Measurements from ENCODE around the gene SFTA2.
"Not testable (repeated sequence)": the region's sequence is repeated elsewhere in the genome, so short reads cannot be mapped to it uniquely, and the experiment has no call there.

The SFTA2 gene

DNA sequence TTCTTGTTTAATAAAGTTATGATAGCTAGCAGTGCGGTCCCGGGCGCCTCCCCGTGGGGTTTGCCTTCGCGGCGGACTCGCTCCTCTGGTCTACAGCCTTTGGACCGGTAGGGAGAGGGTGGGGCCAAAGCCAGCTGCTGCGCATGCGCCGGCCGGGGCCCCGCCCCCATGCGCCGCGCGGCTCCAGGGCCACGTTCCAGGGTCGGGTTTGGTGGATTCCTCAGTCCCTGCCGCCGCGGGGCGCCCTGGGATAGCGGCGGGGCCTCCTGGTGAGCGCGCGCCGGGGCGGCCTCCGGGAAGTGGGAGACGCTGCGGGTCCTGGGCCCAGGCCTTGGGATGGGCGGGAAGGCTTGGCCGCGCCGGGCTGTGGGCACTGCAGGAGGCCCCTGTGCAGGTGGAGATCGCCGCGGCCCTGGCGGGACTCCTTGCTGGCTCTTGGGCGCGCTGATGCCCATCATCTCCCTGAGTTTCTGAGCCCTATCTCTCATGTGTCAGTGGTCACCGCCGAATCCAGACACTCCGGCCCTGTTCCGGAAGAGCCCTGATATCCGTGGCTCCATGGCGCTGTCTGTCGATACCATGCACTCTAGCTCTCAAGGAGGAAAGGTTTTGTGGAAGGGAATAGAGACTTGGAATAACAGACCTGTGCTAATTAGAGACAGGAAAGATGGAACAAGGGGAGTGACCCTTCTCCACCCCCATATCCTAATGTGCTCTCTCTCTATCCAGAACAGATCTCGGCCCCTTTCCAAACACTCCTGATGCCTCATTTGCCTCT lies 17.7 kb downstream of the SFTA2 start, which contains the start of gene VARS2:
VARS2 (plus strand) TSS at position 163 of the 778 bp plus-strand sequence; CDS start at position 762, 599 bp downstream.
- DNase-seq (ENCODE audit: low read depth in 2 of 2, low spot score in 1 of 2) = peak; percentile 60 to 67

DNA sequence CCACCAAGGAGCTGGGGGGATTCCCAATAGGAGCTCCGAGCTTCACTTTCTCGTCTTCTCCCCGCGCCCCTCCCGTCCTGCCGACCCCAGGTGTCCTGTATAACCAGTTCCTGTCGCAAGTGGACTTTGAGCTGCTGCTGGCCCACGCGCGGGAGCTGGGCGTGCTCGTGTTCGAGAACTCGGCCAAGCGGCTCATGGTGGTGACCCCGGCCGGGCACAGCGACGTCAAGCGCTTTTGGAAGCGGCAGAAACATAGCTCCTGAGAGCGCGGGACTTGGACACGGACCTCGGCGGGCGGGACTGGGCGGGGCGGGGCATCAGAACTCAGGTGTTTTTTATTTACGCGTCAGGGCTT lies 18.3 kb downstream of the SFTA2 start:
- DNase-seq (ENCODE audit: low read depth in 2 of 2, low spot score in 1 of 2) = no peak

DNA sequence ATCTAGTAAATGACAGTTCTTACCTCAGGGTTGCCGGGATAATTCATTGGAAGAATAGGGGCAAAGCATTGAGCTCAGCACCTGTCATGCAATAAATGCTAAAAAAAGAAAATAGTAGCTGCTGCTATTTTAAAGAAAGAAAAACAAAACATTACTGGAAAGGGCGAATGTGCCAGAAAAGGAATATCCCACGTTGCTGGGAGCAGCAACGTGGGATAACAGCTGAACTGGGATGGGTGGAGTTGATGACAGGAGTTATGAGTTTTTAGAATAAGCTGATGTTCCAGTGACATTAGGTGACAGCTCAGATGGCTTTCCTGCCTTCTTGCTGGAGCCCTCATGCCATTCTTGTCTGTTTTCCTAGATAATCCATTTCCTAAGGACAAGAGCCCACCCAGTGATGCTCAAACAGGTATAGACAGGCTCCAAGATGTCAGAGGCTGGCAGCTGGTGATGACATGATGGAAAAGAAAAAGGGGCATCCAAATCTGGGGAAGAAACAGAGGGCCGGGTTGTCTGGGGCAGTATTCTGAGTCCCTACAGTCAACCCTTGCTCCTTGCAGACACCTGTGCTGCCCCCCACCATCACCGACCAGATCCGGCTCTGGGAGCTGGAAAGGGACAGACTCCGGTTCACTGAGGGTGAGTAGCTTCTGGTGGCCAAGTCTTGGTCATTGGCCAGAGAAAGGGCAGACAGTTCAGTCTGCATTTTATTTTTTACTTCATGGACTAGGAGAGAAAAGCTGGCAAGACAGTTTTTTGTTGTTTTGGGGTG lies 19.0 kb downstream of the SFTA2 start:
- no peak for DNase-seq (ENCODE audit: low read depth in 2 of 2, low spot score in 1 of 2)

DNA sequence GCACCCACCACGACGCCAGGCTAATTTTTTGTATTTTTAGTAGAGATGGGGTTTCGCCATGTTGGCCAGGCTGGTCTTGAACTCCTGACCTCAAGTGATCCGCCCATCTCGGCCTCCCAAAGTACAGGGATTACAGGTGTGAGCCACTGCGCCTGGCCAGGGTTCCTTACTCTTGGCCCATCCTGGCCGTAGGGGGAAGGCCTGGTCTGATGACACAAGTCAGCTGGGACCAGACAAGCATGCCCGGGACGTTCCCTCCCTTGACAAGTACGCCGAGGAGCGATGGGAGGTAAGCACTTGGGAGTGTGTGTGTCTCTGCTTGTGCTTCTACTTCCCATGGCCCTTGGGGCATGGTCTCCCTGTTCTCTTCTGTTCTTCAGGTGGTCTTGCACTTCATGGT lies 21.5 kb downstream of the SFTA2 start:
- DNase-seq (ENCODE audit: low read depth in 2 of 2, low spot score in 1 of 2) = not testable (repeated sequence)

DNA sequence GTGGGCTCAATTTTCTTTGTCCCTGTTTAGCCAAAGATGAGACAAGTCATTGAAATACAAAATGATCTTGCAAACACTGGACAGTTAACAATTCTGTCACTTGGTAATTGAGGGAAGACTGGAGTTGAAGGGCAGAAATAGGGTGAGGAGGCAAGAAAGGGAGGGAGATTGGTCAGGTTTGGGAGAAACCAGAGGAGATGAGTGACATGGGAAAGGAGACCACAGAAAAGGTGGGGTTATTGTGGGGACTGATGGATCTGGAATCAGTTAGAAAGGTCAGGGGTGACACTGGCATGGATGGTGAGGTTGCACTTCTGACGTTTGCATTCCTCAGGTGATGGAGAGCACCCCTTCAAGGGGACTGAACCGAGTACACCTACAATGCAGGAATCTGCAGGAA lies 23.3 kb downstream of the SFTA2 start:
- no peak for DNase-seq (ENCODE audit: low read depth in 2 of 2, low spot score in 1 of 2)

DNA sequence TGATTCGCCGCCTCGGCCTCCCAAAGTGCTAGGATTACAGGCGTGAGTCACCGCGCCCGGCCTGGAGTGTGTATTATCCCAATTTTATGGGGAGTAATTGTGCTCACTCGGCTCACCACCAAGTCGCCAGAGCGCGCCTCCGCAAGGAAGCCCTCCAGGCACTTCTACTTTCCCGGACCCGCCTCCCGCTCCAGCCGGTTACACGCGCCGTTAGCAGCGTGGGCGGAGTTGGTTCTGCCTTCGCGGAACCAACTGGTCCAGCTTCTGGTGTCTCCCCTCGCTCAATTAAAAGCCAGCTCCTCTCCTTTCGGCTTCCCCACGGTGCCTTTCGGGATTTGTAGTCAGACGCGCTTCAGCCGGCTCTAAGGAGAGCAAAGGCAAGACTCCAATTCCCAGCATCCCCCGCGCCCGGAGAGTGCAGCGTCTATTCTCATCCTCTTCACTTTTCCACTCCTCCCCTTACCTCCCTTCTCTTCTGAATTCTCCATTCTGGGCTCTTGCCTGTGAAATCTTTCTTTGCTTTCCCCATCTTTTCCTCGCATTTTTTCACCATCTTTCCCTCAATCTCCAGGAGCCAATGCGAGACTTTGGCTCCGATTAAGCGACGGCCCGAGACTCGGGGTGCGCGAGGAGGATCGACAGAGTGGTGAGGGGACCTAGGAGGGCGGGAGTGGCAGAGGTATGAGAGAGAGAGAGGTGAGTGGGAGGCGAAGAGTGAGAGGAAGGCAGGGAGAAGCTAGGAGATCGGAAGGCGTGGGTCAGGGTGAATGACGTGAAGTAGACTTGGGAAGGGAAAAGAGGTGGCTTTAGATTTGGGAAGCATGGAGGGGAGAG lies 24.0 kb downstream of the SFTA2 start, which contains the start of gene GTF2H4:
GTF2H4 (plus strand) TSS at position 450 of the 834 bp plus-strand sequence.
- peak; percentile 80 to 87 for DNase-seq (ENCODE audit: low read depth in 2 of 2, low spot score in 1 of 2)

DNA sequence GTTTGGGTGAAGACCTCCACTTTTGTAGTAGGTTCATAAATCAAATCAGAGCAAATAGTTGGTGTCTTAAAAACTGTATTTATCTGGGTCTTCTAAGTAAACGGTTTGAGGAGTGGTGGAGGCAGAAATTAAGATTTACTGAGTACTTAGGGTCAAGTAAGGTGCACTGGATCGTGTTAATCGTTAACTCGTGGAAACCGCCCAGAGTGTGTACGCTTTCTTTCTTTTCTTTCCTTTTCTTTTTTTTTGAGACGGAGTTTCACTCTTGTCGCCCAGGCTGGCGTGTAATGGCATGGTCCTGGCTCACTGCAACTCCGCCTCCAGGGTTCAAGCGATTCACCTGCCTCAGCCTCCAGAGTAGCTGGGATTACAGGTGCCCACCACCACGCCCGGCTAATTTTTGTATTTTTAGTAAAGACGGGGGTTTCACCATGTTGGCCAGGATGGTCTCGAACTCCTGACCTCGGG lies 24.6 kb downstream of the SFTA2 start:
- not testable (repeated sequence) for DNase-seq (ENCODE audit: low read depth in 2 of 2, low spot score in 1 of 2)

DNA sequence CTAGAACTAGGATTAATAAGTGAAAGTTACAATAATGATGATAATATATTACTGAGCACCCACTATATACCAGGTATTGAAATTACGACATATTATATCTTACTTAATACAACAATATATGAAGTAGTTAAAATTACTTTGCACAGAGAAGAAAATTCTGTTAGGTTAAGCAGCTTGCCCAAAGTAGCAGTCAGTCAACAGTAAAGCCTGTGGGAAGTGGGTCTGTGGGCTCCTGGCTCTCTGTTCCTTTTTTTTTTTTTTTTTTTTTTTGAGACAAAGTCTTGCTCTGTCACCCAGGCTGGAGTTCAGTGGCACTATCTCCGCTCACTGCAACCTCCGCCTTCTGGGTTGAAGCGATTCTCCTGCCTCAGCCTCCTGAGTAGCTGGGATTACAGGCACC lies 28.7 kb downstream of the SFTA2 start:
- no peak for DNase-seq (ENCODE audit: low read depth in 2 of 2, low spot score in 1 of 2)

DNA sequence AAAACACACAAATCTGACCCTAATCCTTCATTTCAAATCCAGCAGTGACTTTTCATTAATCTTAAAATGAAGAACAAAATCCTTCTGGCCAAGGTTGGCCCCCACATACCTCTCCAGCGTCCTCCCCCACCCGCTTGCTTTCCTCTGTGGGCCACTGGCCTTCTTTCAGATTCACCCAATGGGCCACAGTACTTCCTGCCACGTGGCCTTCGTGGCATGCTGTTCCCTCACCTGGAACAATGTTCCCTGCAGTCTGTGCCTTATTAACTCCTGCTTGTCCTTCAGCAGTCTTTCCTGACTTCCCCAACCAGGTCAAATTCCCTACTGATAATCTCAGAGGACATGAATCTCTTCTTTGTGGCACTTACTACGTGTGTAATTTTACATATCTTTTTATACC lies 29.3 kb downstream of the SFTA2 start:
- no peak for DNase-seq (ENCODE audit: low read depth in 2 of 2, low spot score in 1 of 2)

DNA sequence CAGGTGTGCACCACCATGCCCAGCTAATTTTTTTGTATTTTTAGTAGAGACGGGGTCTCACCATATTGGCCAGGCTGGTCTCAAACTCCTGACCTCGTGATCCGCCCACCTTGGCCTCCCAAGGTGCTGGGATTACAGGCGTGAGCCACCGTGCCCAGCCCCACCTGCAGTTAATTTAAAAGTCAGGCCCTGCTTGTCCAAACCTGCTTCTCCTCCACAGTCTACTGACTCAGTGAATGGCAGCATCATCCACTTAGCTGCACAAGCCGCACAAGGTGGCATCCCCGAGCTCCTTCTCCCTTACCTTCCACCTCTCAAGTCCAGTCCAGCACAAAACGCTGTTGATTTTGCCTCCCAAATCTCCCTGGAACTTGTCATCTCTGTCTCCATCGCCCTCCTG lies 29.8 kb downstream of the SFTA2 start:
- DNase-seq (ENCODE audit: low read depth in 2 of 2, low spot score in 1 of 2) = not testable (repeated sequence)

DNA sequence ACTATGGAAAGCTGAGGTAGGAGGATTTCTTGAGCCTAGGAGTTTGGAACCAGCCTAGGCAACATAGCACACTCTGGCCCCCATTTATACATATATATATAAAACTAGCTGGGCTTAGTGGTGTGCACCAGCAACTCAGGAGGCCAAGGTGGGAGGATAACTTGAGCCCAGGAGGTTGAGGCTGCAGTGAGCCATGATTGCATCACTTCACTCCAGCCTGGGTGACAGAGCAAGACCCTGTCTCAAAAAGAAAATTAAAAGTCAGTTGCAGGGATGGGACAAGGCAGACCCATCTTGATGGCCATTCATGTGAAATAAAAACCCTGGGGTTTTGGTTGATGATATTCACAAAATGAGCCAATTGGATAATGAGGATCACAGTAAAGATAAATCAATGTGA lies 30.5 kb downstream of the SFTA2 start:
- DNase-seq (ENCODE audit: low read depth in 2 of 2, low spot score in 1 of 2) = no peak

DNA sequence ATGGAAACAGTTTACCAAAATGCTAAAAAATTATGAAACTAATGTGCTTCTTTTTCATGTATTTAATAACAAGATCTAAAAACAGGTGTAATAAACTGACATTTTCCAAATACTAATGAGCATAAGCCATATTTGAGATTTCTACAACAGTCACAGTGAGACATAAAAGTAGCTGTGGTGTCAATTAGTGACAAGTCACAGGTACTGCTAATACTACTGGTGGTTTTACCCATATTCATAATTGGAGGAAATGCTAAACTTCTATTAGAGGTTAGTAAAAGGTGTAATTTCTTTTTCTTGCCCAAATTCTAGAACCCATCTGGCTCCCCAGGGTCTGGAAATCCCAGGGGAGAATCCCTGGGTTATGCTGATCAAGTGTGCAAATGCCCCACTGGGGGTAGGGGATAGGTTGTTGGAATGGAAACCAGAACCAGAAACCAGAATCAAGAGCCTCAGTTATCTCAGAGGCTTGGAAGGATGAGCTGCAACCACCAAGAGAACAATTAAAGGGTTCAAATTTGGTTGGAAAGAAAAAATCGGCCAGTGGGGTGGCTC lies 31.0 kb downstream of the SFTA2 start:
- DNase-seq (ENCODE audit: low read depth in 2 of 2, low spot score in 1 of 2) = no peak

DNA sequence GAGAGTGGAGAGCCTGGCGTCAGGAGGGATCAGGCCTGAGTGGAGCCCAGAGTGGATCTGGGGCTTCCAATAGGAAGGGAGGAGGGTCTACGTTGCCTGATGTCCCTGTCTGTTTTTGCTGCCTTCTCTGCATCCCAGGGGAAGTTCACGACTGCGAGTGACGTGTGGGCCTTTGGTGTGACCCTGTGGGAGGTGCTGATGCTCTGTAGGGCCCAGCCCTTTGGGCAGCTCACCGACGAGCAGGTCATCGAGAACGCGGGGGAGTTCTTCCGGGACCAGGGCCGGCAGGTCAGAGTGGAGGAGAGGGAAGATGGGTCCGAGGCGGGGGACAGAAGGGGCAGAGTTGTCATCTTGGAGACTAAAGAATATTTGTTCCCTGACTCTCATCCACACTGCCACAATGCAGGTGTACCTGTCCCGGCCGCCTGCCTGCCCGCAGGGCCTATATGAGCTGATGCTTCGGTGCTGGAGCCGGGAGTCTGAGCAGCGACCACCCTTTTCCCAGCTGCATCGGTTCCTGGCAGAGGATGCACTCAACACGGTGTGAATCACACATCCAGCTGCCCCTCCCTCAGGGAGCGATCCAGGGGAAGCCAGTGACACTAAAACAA lies 33.1 kb downstream of the SFTA2 start:
- DNase-seq (ENCODE audit: low read depth in 2 of 2, low spot score in 1 of 2) = no peak

DNA sequence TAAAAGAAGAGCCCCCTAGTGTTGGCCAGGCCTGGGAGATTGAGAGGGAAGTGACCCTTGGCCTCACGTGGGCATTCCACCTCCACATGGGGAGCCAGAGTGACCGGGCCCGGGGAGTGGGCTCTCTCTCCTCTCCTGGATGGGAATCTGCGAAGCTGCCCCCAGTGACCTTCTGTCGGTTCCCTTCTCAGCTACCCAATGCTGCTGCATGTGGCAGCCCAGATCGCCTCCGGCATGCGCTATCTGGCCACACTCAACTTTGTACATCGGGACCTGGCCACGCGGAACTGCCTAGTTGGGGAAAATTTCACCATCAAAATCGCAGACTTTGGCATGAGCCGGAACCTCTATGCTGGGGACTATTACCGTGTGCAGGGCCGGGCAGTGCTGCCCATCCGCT lies 34.1 kb downstream of the SFTA2 start:
- DNase-seq (ENCODE audit: low read depth in 2 of 2, low spot score in 1 of 2) = no peak

DNA sequence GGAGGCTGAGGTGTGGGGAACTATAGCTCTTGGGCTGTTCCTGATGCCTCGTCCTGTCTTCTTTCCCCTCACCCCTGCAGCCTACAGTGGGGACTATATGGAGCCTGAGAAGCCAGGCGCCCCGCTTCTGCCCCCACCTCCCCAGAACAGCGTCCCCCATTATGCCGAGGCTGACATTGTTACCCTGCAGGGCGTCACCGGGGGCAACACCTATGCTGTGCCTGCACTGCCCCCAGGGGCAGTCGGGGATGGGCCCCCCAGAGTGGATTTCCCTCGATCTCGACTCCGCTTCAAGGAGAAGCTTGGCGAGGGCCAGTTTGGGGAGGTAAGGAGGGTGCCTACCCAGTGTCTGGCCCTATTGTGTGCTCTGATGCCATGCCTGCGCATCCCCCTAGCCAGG lies 35.4 kb downstream of the SFTA2 start:
- DNase-seq (ENCODE audit: low read depth in 2 of 2, low spot score in 1 of 2) = no peak

DNA sequence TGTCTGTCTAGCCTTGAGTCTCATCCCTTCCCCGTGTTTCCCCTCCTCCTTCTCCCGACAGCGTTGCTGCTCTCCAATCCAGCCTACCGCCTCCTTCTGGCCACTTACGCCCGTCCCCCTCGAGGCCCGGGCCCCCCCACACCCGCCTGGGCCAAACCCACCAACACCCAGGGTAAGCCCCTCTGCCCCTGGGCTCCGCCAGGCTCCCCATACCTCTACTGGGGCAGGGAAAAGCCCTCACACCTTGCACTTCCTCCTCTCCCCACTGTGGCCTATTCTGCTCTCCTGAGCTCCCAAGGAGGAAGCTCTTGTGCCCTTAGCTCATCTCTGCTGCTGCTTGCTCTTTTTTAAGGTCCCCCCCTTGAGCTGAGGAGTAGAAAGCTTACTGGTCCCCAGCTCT lies 36.6 kb downstream of the SFTA2 start:
- no peak for DNase-seq (ENCODE audit: low read depth in 2 of 2, low spot score in 1 of 2)

DNA sequence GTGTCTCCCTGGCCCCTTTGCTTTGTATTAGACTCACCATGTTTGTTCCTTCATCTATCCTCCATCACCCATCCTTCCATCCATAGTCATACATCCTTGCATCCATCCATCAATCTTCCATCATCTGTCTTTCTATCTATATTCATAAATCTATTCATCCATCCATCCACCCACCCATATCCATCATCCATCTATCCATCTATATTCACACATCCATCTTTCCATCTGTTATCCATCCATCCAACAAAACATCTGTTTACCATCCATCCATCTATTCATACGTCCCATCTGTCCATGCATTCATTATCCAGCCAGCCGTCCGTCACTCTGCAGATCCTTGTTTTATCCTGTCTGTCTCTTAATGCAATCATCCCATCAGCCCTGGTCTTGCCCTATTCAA lies 37.0 kb downstream of the SFTA2 start:
- DNase-seq (ENCODE audit: low read depth in 2 of 2, low spot score in 1 of 2) = no peak

DNA sequence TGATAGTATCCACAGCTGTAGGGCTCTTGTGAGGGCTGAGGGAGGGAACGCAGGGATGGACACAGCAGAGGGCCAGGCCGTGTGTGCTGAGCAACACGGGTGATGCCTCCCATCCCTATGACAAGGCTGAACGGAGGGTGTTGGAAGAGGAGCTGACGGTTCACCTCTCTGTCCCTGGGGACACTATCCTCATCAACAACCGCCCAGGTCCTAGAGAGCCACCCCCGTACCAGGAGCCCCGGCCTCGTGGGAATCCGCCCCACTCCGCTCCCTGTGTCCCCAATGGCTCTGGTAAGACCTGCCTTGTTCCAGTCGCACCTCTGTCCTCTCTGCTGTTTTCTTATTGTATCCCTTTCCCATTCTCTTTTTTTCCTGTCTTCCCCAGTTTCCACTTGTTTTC lies 37.6 kb downstream of the SFTA2 start:
- DNase-seq (ENCODE audit: low read depth in 2 of 2, low spot score in 1 of 2) = no peak

DNA sequence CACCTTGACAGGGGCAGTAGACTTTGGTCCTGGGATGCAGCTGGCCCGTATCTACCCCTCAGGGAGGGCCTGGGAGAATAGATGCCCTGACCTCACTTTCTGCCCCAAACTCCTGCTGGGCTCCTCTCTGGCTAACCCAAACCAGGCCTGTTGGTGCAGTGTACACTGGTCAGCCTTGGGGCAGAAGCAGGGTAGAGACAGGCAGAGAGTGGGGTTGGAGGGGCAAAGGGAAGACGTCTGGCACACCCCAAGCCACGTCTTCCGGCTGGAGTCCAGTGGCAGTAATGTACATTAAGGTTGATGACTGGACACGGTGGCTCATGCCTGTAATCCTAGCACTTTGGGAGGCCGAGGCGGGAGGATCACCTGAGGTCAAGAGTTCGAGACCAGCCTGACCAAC lies 38.3 kb downstream of the SFTA2 start:
- DNase-seq (ENCODE audit: low read depth in 2 of 2, low spot score in 1 of 2) = no peak

DNA sequence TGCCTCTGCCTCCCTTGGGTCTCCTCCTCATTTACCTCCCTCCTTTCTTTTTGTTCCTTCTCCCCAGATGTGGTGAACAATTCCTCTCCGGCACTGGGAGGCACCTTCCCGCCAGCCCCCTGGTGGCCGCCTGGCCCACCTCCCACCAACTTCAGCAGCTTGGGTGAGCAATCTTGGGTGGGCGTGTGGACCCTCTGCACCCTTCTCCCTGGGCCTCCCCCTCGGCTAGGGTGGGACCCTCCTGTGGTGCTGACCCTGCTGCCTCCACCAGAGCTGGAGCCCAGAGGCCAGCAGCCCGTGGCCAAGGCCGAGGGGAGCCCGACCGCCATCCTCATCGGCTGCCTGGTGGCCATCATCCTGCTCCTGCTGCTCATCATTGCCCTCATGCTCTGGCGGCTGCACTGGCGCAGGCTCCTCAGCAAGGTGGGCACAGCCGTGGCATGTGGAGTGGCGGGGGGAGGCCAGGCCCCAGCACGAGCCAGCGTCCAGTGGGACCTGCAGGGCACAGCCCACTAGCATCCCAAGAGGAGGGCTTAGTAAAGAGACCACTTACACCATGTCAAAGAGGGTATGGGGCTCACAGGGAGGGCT lies 38.9 kb downstream of the SFTA2 start:
- DNase-seq (ENCODE audit: low read depth in 2 of 2, low spot score in 1 of 2) = no peak
